DND-41 (cell line): Measurements from ENCODE around the gene RNF157.

Experiments
- EZH2 ChIP-seq: IDR thresholded peaks from 3 replicates; pipeline ENCODE4 v1.6.1; 2012; ENCODE audit warnings: borderline replicate concordance, low read depth, mild to moderate bottlenecking, moderate library complexity, low read length, inconsistent platforms; ENCODE audit not compliant: severe bottlenecking
- TF ChIP-seq, protein P1 (sequence below): IDR thresholded peaks from 2 replicates; pipeline ENCODE4 v1.5.1; 2012; ENCODE audit warnings: borderline replicate concordance, low read length, moderate library complexity, mild to moderate bottlenecking; ENCODE audit not compliant: poor library complexity, severe bottlenecking; ENCODE audit errors: extremely low read depth

- no peak for TF ChIP-seq EZH2
- TF ChIP-seq, protein P1, sequence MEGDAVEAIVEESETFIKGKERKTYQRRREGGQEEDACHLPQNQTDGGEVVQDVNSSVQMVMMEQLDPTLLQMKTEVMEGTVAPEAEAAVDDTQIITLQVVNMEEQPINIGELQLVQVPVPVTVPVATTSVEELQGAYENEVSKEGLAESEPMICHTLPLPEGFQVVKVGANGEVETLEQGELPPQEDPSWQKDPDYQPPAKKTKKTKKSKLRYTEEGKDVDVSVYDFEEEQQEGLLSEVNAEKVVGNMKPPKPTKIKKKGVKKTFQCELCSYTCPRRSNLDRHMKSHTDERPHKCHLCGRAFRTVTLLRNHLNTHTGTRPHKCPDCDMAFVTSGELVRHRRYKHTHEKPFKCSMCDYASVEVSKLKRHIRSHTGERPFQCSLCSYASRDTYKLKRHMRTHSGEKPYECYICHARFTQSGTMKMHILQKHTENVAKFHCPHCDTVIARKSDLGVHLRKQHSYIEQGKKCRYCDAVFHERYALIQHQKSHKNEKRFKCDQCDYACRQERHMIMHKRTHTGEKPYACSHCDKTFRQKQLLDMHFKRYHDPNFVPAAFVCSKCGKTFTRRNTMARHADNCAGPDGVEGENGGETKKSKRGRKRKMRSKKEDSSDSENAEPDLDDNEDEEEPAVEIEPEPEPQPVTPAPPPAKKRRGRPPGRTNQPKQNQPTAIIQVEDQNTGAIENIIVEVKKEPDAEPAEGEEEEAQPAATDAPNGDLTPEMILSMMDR: no peak
Measured at GRCh38 chr17:76178124-76178523, 62.2 kb downstream of the RNF157 start.
